Transverse colon (tissue), 4 donors: ENCODE results near the gene PRDM12. TPM values are rescaled to one million over a fixed set of nuclear protein-coding genes. Genes with fewer than 3 reads are reported as not detected.

Experiments used
- DNase-seq: peaks from one replicate; pipeline ENCODE4 v3.0.0-alpha.2; 2019
- H3K27ac ChIP-seq, 4 donors: fragments of 200-600 bp; sonication (generic); 2 replicates each; pipeline ENCODE4 v1.5.1; 2016 to 2018; ENCODE audit warnings: inconsistent platforms in 4 of 4
- H3K27me3 ChIP-seq: fragments of 200-600 bp; sonication (generic); 2 replicates; pipeline ENCODE4 v1.5.1; 2017; ENCODE audit warnings: inconsistent platforms
- H3K36me3 ChIP-seq, 4 donors: fragments of 200-600 bp; sonication (generic); 2 replicates each; pipeline ENCODE4 v1.5.1; 2017 to 2019; ENCODE audit warnings: inconsistent platforms in 4 of 4
- H3K4me1 ChIP-seq, 4 donors: fragments of 200-600 bp; sonication (generic); 2 replicates each; pipeline ENCODE4 v1.5.1; 2017 to 2020; ENCODE audit warnings: inconsistent platforms in 4 of 4
- H3K4me3 ChIP-seq, 4 donors: fragments of 200-600 bp; sonication (generic); 1 replicate in 1 of 4; 2 replicates in 3 of 4; pipeline versions ENCODE4 v1.5.1 to v1.6.1; 2017 to 2019; ENCODE audit warnings: inconsistent platforms in 4 of 4
- H3K9me3 ChIP-seq, 2 donors: fragments of 200-600 bp; sonication (generic); 2 replicates each; pipeline ENCODE4 v1.5.1; 2017 to 2019; ENCODE audit warnings: inconsistent platforms in 2 of 2
- EP300 ChIP-seq: sonication (generic); formaldehyde crosslinking; IDR thresholded peaks from one replicate; pipeline ENCODE4 v1.6.1; 2017; ENCODE audit warnings: antibody characterized with exemption, low read depth
- POLR2A ChIP-seq: fragments of 450-650 bp; IDR thresholded peaks from one replicate; pipeline ENCODE4 v1.6.1; 2016; ENCODE audit warnings: antibody characterized with exemption, mild to moderate bottlenecking, moderate library complexity
- POLR2AphosphoS5 ChIP-seq, 3 donors: sonication (generic); formaldehyde crosslinking; IDR thresholded peaks; one replicate each; pipeline ENCODE4 v1.6.1; 2016; ENCODE audit warnings: antibody characterized with exemption in 3 of 3
- WGBS, 2 donors: methylation state at CpG; one replicate each; pipeline ENCODE4 v1.1.5; 2018; ENCODE audit warnings: low coverage in 1 of 2; 5-methylcytosine and 5-hydroxymethylcytosine counted together
- in situ Hi-C, 4 donors: fragments of 200-750 bp; cut with MboI; loops; one replicate each; pipeline versions ENCODE4 v1.15.0 to v1.15.1; 2017; ENCODE audit warnings: low sequenced_read_pairs in 3 of 4, low pct_ligation_motif_present in 1 of 4, low pct_unique_long_range_greater_than_20kb in 1 of 4
- intact Hi-C: fragments of 100-400 bp; cut with DNase I; formaldehyde crosslinking; loops from one replicate; pipeline ENCODE4 v1.15.1; 2023; ENCODE audit warnings: low total_unique reads
- total RNA-seq, 4 donors: library from RNA; depleted of rRNA; stranded (reverse); fragments of >200 nt; gene quantifications; one replicate each; pipeline ENCODE4 v1.1.0, GENCODE V29; 2016
- TF ChIP-seq, protein P1 (sequence below), 5 experiments: fragments of 200-600 bp in 3 of 5; fragments of 450-650 bp in 2 of 5; sonication (generic) in 3 of 5; IDR thresholded peaks; 1 replicate in 2 of 5; 2 replicates in 3 of 5; pipeline ENCODE4 v1.5.1; 2016 to 2017; ENCODE audit warnings: antibody characterized with exemption in 5 of 5, inconsistent platforms in 3 of 5, mild to moderate bottlenecking in 2 of 5, moderate library complexity in 1 of 5

Gene PRDM12
- total RNA-seq, 4 donors from 2014 or later = not detected

DNA sequence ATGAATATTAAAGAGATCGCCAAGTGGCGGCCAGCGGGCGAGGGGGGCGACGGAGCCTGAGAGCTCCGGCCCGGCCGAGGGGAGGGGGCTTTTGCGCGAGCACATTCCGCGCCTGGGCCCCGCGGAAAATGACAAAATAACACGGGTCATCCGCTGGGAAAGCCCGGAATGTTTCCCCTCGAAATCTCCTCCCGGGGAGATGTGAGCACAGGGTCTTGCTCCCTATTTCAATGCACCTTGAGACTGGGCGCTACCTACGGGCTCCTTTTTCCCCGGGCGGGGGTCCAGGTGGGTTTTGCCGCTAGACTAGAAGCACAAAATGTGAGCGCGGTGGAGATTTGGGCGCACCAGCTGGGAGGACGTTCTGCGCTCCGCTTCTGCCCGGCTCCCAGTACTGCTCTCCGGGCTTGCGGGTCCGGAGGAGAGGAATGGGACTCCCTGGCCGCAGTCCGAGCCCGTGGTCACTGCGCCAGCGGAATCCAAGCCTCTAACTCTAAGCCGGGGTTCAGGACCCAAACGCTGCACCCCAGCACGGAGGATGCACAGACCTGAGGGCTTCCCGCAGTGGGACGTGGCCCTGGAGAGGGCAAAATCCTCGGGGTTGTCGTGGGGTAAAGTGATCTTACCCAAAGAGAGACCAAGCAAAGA lies 2.8 kb upstream of the PRDM12 start:
- H3K36me3 ChIP-seq = no peaks in the 10 kb centered on the region
- DNase-seq = no peak
- H3K9me3 ChIP-seq = no peaks in the 10 kb centered on the region
- 17 to 40% methylated on average over 1 to 46 of the region's 47 CpGs for WGBS, 2 donors
- peaks cover 21 to 69% (median 54%) of the 10 kb centered on the region in 4 donors for H3K4me1 ChIP-seq
- in situ Hi-C loops = no loop called here
- TF ChIP-seq POLR2A = no peak
- TF ChIP-seq, protein P1, sequence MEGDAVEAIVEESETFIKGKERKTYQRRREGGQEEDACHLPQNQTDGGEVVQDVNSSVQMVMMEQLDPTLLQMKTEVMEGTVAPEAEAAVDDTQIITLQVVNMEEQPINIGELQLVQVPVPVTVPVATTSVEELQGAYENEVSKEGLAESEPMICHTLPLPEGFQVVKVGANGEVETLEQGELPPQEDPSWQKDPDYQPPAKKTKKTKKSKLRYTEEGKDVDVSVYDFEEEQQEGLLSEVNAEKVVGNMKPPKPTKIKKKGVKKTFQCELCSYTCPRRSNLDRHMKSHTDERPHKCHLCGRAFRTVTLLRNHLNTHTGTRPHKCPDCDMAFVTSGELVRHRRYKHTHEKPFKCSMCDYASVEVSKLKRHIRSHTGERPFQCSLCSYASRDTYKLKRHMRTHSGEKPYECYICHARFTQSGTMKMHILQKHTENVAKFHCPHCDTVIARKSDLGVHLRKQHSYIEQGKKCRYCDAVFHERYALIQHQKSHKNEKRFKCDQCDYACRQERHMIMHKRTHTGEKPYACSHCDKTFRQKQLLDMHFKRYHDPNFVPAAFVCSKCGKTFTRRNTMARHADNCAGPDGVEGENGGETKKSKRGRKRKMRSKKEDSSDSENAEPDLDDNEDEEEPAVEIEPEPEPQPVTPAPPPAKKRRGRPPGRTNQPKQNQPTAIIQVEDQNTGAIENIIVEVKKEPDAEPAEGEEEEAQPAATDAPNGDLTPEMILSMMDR (IDR thresholded peaks at IDR 0.05) = no peak
- TF ChIP-seq EP300 = no peak
- no peak for TF ChIP-seq POLR2AphosphoS5 (IDR thresholded peaks at IDR 0.05)
- peaks cover 100% of the 10 kb centered on the region for H3K27me3 ChIP-seq
- H3K4me3 ChIP-seq = peak overlapping the region in 1 of 4 donors; percentile 34
- intact Hi-C loops = no loop called here
- no peak overlapping the region for H3K27ac ChIP-seq

DNA sequence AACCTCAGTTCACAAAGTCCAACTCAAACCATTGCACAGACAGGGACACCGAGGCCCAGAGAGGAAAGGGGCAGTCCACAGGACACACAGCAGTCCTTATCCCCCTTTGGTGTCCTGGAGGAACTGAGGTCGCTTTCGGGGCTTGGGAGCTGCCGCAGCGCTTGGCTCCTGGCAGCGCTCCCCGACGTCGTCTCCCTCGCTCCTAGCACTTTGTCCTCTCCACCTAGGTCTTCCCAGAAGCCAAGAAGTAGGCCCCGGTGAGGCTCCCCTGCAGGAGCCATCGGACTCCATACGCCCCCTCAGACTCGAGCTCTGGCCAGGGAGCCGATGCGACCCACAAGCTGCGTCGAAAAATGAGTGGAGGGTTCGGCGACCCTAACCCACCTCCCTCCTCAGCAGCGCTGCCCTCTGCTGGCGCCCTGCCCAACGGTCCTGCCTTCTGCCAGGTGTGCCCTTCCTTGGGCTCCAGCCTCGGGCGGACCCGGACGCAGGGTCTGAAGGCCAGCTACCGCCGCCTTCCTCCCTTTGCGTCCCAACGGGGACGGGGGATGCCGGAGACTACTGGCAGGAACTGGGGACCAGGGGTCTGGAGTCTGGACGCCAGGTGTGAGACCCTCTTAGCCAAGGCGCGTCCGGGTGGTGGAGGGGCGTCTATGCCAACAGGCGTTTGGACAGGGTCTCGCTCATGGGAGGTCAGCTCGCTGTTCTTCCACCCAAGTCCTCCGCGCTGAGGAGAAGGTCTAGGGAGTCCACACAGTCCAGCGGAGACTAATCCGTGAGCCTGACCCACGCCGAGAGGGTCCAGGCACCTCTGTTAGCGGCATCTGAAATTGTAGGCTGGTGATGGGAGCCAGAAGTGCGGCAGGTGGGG lies 2.1 kb upstream of the PRDM12 start:
- 17% methylated on average over 48 of the region's 49 CpGs; no CpG with 5 or more reads in 1 of the 2 donors for WGBS, 2 donors
- TF ChIP-seq EP300 (no peak), POLR2AphosphoS5 (IDR thresholded peaks at IDR 0.05) (no peak), POLR2A (no peak)
- TF ChIP-seq, protein P1 (IDR thresholded peaks at IDR 0.05) = no peak

DNA sequence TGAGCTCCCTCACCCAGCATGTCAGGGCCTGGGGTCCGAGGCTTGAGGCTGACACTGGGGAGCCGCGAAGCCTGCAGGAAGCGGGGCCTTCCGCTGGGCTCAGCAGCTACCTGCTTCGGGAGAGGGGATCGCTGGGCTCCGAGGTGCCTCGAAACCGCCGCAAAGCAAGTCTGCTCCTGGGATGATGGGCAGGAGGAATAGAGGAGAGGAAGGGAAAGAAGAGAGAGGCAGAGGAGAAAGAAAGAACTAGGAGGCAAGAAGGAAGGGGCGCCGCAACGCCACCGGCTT lies 1.5 kb upstream of the PRDM12 start:
- peak overlapping the region in 1 of 4 donors; percentile 23 for H3K4me3 ChIP-seq

More for the DNA sequence above, 2.1 kb upstream of the PRDM12 start:
- Histone ChIP-seq H3K27me3 (peaks cover 100% of the 10 kb centered on the region), H3K36me3 (no peaks in the 10 kb centered on the region), H3K4me3 (no peak overlapping the region), H3K27ac (no peak overlapping the region), H3K9me3 (no peaks in the 10 kb centered on the region), H3K4me1 (peaks cover 21 to 69% (median 55%) of the 10 kb centered on the region in 4 donors)
- DNase-seq = no peak
- intact Hi-C loops = no loop called here
- in situ Hi-C loops = no loop called here

More for the DNA sequence above, 1.5 kb upstream of the PRDM12 start:
- Histone ChIP-seq H3K4me1 (peaks cover 21 to 69% (median 55%) of the 10 kb centered on the region in 4 donors), H3K9me3 (no peaks in the 10 kb centered on the region), H3K27me3 (peaks cover 100% of the 10 kb centered on the region), H3K27ac (no peak overlapping the region), H3K36me3 (no peaks in the 10 kb centered on the region)
- no peak for DNase-seq
- in situ Hi-C loops (no loop called here), intact Hi-C loops (no loop called here)
- TF ChIP-seq POLR2A (no peak), POLR2AphosphoS5 (IDR thresholded peaks at IDR 0.05) (no peak), EP300 (no peak)
- TF ChIP-seq, protein P1 (IDR thresholded peaks at IDR 0.05) = no peak
- WGBS, 2 donors = 12% methylated on average over 15 of the region's 15 CpGs; no CpG with 5 or more reads in 1 of the 2 donors
